Karpas-422 (cell line): ENCODE data around the gene HTD2. TPM values are rescaled to one million over a fixed set of nuclear protein-coding genes. Genes with fewer than 3 reads are reported as not detected.

ENCODE experiments used
- DNase-seq: peaks from one replicate; pipeline ENCODE4 v3.0.0-alpha.2; 2015
- H2AFZ ChIP-seq: fragments of 200-600 bp; sonication (generic); 2 replicates; pipeline ENCODE4 v1.6.1; 2014; ENCODE audit warnings: antibody characterized with exemption, low read length, mixed read lengths
- H3K27ac ChIP-seq: fragments of 200-600 bp; sonication (generic); 2 replicates; pipeline ENCODE4 v1.5.1; 2014; ENCODE audit warnings: mild to moderate bottlenecking, low read length, moderate library complexity
- H3K27me3 ChIP-seq: fragments of 200-600 bp; sonication (generic); 2 replicates; pipeline ENCODE4 v1.6.1; 2014; ENCODE audit warnings: low read length, mixed read lengths
- H3K36me3 ChIP-seq: fragments of 200-600 bp; sonication (generic); 2 replicates; pipeline ENCODE4 v1.6.1; 2014; ENCODE audit warnings: low read length, mixed read lengths; ENCODE audit not compliant: insufficient read depth
- H3K4me1 ChIP-seq: fragments of 200-600 bp; sonication (generic); 2 replicates; pipeline ENCODE4 v1.6.1; 2014; ENCODE audit warnings: mild to moderate bottlenecking, low read length, mixed read lengths
- H3K4me2 ChIP-seq: fragments of 200-600 bp; sonication (generic); 2 replicates; pipeline ENCODE4 v1.6.1; 2014; ENCODE audit warnings: low read length, low read depth, mild to moderate bottlenecking; ENCODE audit not compliant: poor library complexity, severe bottlenecking
- H3K4me3 ChIP-seq: fragments of 200-600 bp; sonication (generic); 2 replicates; pipeline ENCODE4 v1.5.1; 2014; ENCODE audit warnings: mild to moderate bottlenecking, antibody characterized with exemption, low read length, mixed read lengths
- H3K79me2 ChIP-seq: fragments of 200-600 bp; sonication (generic); 2 replicates; pipeline ENCODE4 v1.6.1; 2014; ENCODE audit warnings: mild to moderate bottlenecking, low read length, mixed read lengths
- H3K9ac ChIP-seq: fragments of 200-600 bp; sonication (generic); 2 replicates; pipeline ENCODE4 v1.6.0; 2014; ENCODE audit warnings: low read length
- H3K9me2 ChIP-seq: fragments of 200-600 bp; sonication (generic), shearing (Covaris generic); replicated peaks from 2 replicates; pipeline ENCODE4 v1.6.0; 2014; ENCODE audit warnings: mild to moderate bottlenecking, low read length, moderate library complexity; ENCODE audit not compliant: insufficient read depth
- H3K9me3 ChIP-seq: fragments of 300-700, 200-600 bp; sonication (generic); 2 replicates; pipeline ENCODE4 v1.6.1; 2014; ENCODE audit warnings: low read length, mixed read lengths
- H4K20me1 ChIP-seq: fragments of 200-600 bp; sonication (generic); 2 replicates; pipeline ENCODE4 v1.6.1; 2014; ENCODE audit warnings: mild to moderate bottlenecking, antibody characterized with exemption, low read length, low read depth; ENCODE audit not compliant: insufficient read depth
- small RNA-seq: library from RNA; depleted of rRNA; stranded (forward); fragments of <200 nt; gene quantifications from one replicate; pipeline ENCODE3, GENCODE V24; 2014
- total RNA-seq: library from RNA; depleted of rRNA; stranded (reverse); fragments of >200 nt; shearing (Covaris generic); gene quantifications from 2 replicates; pipeline ENCODE4 v1.2.3, GENCODE V29; 2014; ENCODE audit warnings: low replicate concordance; rRNA removed

Gene HTD2
- total RNA-seq, 1 experiment from 2014 or later = 19.9 TPM

DNA sequence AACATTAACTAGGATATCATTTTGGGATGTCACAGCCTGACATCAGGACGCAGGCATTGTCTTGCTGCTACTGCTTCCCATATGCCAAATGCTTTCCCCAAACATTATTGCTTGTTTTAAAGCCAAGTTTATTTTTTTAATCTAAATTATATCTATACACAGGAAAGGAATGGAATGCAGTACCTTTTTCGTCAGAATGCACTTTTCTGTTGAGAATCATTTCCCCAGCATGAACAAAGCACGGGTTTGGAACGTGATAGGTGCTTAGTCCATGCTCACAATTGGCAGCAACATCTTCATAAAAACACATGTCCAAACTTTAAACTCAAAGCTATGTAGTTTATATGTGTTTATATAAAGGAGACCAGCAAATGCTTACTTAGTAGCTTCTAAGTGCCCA is 52.5 kb downstream of the HTD2 start:
- no peaks in the 10 kb centered on the region for H3K9me2 ChIP-seq
- H3K79me2 ChIP-seq = peaks cover 100% of the 10 kb centered on the region
- H3K27me3 ChIP-seq = no peaks in the 10 kb centered on the region
- peaks cover 24% of the 10 kb centered on the region; the same call in 1 of the 2 replicates for H4K20me1 ChIP-seq
- H3K9ac ChIP-seq = no peak overlapping the region
- no peaks in the 10 kb centered on the region for H3K9me3 ChIP-seq
- no peak overlapping the region for H2AFZ ChIP-seq
- H3K36me3 ChIP-seq = peaks cover 26% of the 10 kb centered on the region; the same call in 1 of the 2 replicates
- DNase-seq = no peak
- peak overlapping the region; percentile 100 for H3K27ac ChIP-seq
- peaks cover 97% of the 10 kb centered on the region for H3K4me1 ChIP-seq
- no peak overlapping the region for H3K4me3 ChIP-seq
- no peak overlapping the region for H3K4me2 ChIP-seq

DNA sequence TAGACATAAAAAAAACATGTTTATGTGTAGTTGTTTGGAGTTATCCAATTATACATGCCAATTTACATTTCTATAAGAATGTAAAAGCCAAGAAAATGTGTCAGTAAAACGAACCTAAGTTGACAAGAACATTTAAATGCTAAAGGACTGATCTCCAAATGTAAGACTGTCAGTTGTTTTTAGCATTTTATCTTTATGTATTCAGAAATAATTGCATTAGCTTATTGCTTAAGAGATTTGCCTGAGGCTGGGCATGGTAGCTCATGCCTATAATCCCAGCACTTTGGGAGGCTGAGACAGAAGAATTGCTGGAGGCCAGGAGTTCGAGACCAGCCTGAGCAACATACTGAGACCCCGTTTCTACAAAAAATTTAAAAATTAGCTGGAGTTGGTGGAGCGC is 53.3 kb downstream of the HTD2 start:
- Histone ChIP-seq H3K27ac (peak overlapping the region; percentile 43), H3K36me3 (peaks cover 26% of the 10 kb centered on the region; the same call in 1 of the 2 replicates), H3K27me3 (no peaks in the 10 kb centered on the region), H3K79me2 (peaks cover 100% of the 10 kb centered on the region), H3K4me2 (no peak overlapping the region), H3K4me3 (no peak overlapping the region), H3K9ac (no peak overlapping the region), H3K4me1 (peaks cover 97% of the 10 kb centered on the region), H3K9me3 (no peaks in the 10 kb centered on the region), H3K9me2 (no peaks in the 10 kb centered on the region), H2AFZ (no peak overlapping the region), H4K20me1 (peaks cover 30% of the 10 kb centered on the region; the same call in 1 of the 2 replicates)
- DNase-seq = no peak

DNA sequence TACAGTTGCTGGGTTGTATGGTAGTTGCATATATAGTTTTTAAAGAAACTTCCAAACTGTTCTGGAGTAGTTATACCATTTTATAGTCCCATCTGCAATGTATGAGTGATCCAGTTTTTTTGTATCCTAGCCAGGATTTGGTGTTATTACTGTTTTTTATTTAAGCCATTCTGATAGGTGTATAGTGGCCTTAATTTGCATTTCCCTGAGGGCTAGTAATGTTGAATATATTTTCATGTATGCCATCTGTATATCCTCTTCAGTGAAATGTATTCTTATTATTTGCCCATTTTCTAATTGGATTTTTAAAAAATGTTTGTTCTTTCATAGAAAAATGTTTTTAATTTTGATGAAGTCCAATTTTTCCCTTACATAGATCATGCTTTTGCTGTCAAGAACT is 55.5 kb downstream of the HTD2 start:
- H3K9me2 ChIP-seq = no peaks in the 10 kb centered on the region
- peak; percentile 68 for DNase-seq
- H3K27ac ChIP-seq = peak overlapping the region; percentile 70
- no peak overlapping the region for H2AFZ ChIP-seq
- H3K9ac ChIP-seq = no peak overlapping the region
- H4K20me1 ChIP-seq = peaks cover 49% of the 10 kb centered on the region
- H3K4me3 ChIP-seq = no peak overlapping the region
- no peaks in the 10 kb centered on the region for H3K9me3 ChIP-seq
- H3K4me2 ChIP-seq = peak overlapping the region; percentile 33
- peaks cover 41% of the 10 kb centered on the region for H3K36me3 ChIP-seq
- H3K27me3 ChIP-seq = no peaks in the 10 kb centered on the region
- peaks cover 95% of the 10 kb centered on the region for H3K4me1 ChIP-seq
- H3K79me2 ChIP-seq = peaks cover 100% of the 10 kb centered on the region

DNA sequence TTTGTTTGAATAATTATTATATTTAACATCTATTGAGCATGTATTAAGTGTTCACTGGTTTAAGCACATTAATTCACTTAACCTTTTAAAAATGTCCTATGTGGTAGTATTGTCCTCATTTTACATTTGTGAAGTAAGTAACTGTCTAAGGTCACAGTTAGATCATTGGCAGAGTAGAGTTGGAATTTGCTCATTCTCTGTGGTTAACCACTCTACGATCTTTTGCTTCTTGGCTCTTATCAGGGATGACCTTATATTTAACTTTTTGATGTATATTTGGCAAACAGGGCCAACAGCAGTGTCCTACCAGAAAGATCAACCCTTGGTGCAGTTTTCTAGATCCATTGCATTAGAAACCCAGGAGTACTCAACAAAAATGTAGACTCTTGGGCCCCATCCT is 60.4 kb downstream of the HTD2 start:
- Histone ChIP-seq H3K27me3 (no peaks in the 10 kb centered on the region), H3K4me2 (no peak overlapping the region), H3K9me3 (no peaks in the 10 kb centered on the region), H3K4me3 (no peak overlapping the region), H3K4me1 (peaks cover 56% of the 10 kb centered on the region), H3K9ac (no peak overlapping the region), H3K79me2 (peaks cover 100% of the 10 kb centered on the region), H3K36me3 (peaks cover 51% of the 10 kb centered on the region), H2AFZ (no peak overlapping the region), H3K9me2 (no peaks in the 10 kb centered on the region), H3K27ac (peak overlapping the region; percentile 27), H4K20me1 (peaks cover 44% of the 10 kb centered on the region)
- DNase-seq = no peak

DNA sequence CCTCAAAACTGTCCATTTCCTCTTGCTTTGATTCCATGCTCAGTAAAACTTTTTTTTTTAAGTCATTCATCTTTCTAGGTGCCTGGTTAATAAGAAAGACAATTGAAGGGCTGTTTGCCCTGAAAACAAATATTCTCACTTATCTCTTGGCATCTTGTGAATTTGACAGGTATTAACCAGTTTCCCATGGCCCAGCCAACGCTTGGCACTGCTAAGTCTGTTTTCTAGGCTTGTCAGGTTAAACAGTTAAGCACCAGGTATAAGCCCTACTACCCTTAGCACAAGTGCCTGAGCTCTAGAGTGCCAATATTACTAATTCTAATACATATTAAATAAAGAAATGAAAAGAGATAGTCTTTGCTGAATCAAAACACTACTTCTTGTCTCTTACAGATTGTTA is 62.7 kb downstream of the HTD2 start:
- Histone ChIP-seq H3K27ac (0 out of 2 replicates have a peak overlapping the region, but pooled peaks have one; percentile 3), H3K9me2 (no peaks in the 10 kb centered on the region), H3K4me3 (no peak overlapping the region), H4K20me1 (peaks cover 33% of the 10 kb centered on the region), H3K9ac (no peak overlapping the region), H3K79me2 (peaks cover 97% of the 10 kb centered on the region), H2AFZ (no peak overlapping the region), H3K9me3 (no peaks in the 10 kb centered on the region), H3K27me3 (no peaks in the 10 kb centered on the region), H3K36me3 (peaks cover 40% of the 10 kb centered on the region), H3K4me2 (no peak overlapping the region), H3K4me1 (peaks cover 35% of the 10 kb centered on the region)
- DNase-seq = no peak

Small RNA genes within 50 kb of the gene (small RNA-seq; reads per million reads assigned to genes)
- not detected for gene AC098479.1

Other genes starting within 250 kb of the HTD2 start
- not detected in 2 replicates for gene DNASE1L3, start 95.5 kb upstream of the HTD2 start, total RNA-seq
- gene ABHD6, start 68.7 kb upstream of the HTD2 start, total RNA-seq = 11.8 and 12.2 TPM in 2 replicates
- gene RPP14, start 275 bp upstream of the HTD2 start, total RNA-seq = 7.5 and 7.6 TPM in 2 replicates
- 222 and 353 TPM in 2 replicates for gene PXK, start 26.4 kb downstream of the HTD2 start, total RNA-seq
- gene PDHB, start 127.3 kb downstream of the HTD2 start, total RNA-seq = 61.6 and 130 TPM in 2 replicates
- gene KCTD6, start 185.6 kb downstream of the HTD2 start, total RNA-seq = 7.9 and 17.9 TPM in 2 replicates
- not detected in 2 replicates for gene ACOX2, start 230.7 kb downstream of the HTD2 start, total RNA-seq